ENCODE results near the gene TANC1. TPM values are rescaled to one million over a fixed set of nuclear protein-coding genes. Genes with fewer than 3 reads are reported as not detected.

TANC1 gene
- total RNA-seq, 2 donors from 2014 or later: 2.9 to 9.5 TPM

- Histone ChIP-seq H3K27ac (ENCODE audit: low read depth, low read length) (no peak overlapping the region), H3K27me3 (ENCODE audit: control insufficient read depth, insufficient read depth, low read length, poor library complexity, severe bottlenecking) (no peaks in the 10 kb centered on the region), H3K9me3 (ENCODE audit: control insufficient read depth, low read length) (no peaks in the 10 kb centered on the region), H3K36me3 (ENCODE audit: control insufficient read depth, insufficient read depth, low read length) (peaks cover 83% of the 10 kb centered on the region), H3K9ac (ENCODE audit: extremely low read depth, low read length, poor library complexity, severe bottlenecking) (no peak overlapping the region), H3K4me1 (ENCODE audit: control insufficient read depth, insufficient read depth, low read length) (no peaks in the 10 kb centered on the region), H3K4me3 (ENCODE audit: low read length) (no peak overlapping the region)
- Mint-ChIP-seq H3K4me3 (no peak overlapping the region), H3K9me3 (no peaks in the 10 kb centered on the region), H3K27ac (no peak overlapping the region), H3K27me3 (ENCODE audit: insufficient read depth) (peaks cover 5% of the 10 kb centered on the region), H3K4me1 (peaks cover 17% of the 10 kb centered on the region), H3K36me3 (ENCODE audit: low read depth) (peaks cover 12% of the 10 kb centered on the region)
- no peak for DNase-seq
- no peak for TF ChIP-seq CTCF (conservative IDR thresholded peaks at IDR 0.05)
- WGBS, 2 experiments (ENCODE audit: insufficient coverage in 1 of 2, insufficient read length in 1 of 2): 93 to 95% methylated on average over 6 to 8 of the region's 8 CpGs
These were observed 210.7 kb downstream of the TANC1 start for GRCh38 chr2:159179096-159179495.

- Mint-ChIP-seq H3K9me3 (no peaks in the 10 kb centered on the region), H3K4me3 (no peak overlapping the region), H3K4me1 (peaks cover 18% of the 10 kb centered on the region), H3K36me3 (ENCODE audit: low read depth) (peaks cover 12% of the 10 kb centered on the region), H3K27ac (no peak overlapping the region), H3K27me3 (ENCODE audit: insufficient read depth) (peaks cover 5% of the 10 kb centered on the region)
- Histone ChIP-seq H3K27me3 (ENCODE audit: control insufficient read depth, insufficient read depth, low read length, poor library complexity, severe bottlenecking) (no peaks in the 10 kb centered on the region), H3K27ac (ENCODE audit: low read depth, low read length) (no peak overlapping the region), H3K9ac (ENCODE audit: extremely low read depth, low read length, poor library complexity, severe bottlenecking) (no peak overlapping the region), H3K9me3 (ENCODE audit: control insufficient read depth, low read length) (no peaks in the 10 kb centered on the region), H3K4me1 (ENCODE audit: control insufficient read depth, insufficient read depth, low read length) (no peaks in the 10 kb centered on the region), H3K36me3 (ENCODE audit: control insufficient read depth, insufficient read depth, low read length) (peaks cover 78% of the 10 kb centered on the region), H3K4me3 (ENCODE audit: low read length) (no peak overlapping the region)
- DNase-seq: no peak
- WGBS, 2 experiments (ENCODE audit: insufficient coverage in 1 of 2, insufficient read length in 1 of 2): 94 to 100% methylated on average over 3 to 4 of the region's 4 CpGs
- TF ChIP-seq CTCF (conservative IDR thresholded peaks at IDR 0.05): no peak
These were observed 211.3 kb downstream of the TANC1 start for GRCh38 chr2:159179696-159180095.

GRCh38 chr2:159183346-159183745, 214.9 kb downstream of the TANC1 start:
- H3K27me3 ChIP-seq (ENCODE audit: control insufficient read depth, insufficient read depth, low read length, poor library complexity, severe bottlenecking): no peaks in the 10 kb centered on the region
- DNase-seq: no peak
- no peaks in the 10 kb centered on the region for H3K4me1 ChIP-seq (ENCODE audit: control insufficient read depth, insufficient read depth, low read length)
- no peaks in the 10 kb centered on the region for H3K9me3 Mint-ChIP-seq
- H3K27ac ChIP-seq (ENCODE audit: low read depth, low read length): no peak overlapping the region
- H3K4me1 Mint-ChIP-seq: peaks cover 14% of the 10 kb centered on the region
- 78 to 83% methylated on average over 6 to 9 of the region's 9 CpGs for WGBS, 2 experiments (ENCODE audit: insufficient coverage in 1 of 2, insufficient read length in 1 of 2)
- H3K36me3 ChIP-seq (ENCODE audit: control insufficient read depth, insufficient read depth, low read length): peaks cover 82% of the 10 kb centered on the region
- H3K4me3 ChIP-seq (ENCODE audit: low read length): no peak overlapping the region
- no peak overlapping the region for H3K4me3 Mint-ChIP-seq
- TF ChIP-seq CTCF (conservative IDR thresholded peaks at IDR 0.05): no peak
- H3K36me3 Mint-ChIP-seq (ENCODE audit: low read depth): peaks cover 13% of the 10 kb centered on the region
- H3K9me3 ChIP-seq (ENCODE audit: control insufficient read depth, low read length): no peaks in the 10 kb centered on the region
- H3K9ac ChIP-seq (ENCODE audit: extremely low read depth, low read length, poor library complexity, severe bottlenecking): no peak overlapping the region
- peaks cover 5% of the 10 kb centered on the region for H3K27me3 Mint-ChIP-seq (ENCODE audit: insufficient read depth)
- H3K27ac Mint-ChIP-seq: no peak overlapping the region
